Loucy (cell line): ENCODE data around the gene EVX2.

Experiments
- H2AFZ ChIP-seq: fragments of 200-600 bp; sonication (generic); 2 replicates; pipeline ENCODE4 v1.6.0; 2016; ENCODE audit warnings: antibody characterized with exemption, mild to moderate bottlenecking, low read length, moderate library complexity
- H3F3A ChIP-seq: fragments of 200-600 bp; 2 replicates; pipeline ENCODE4 v1.6.0; 2016; ENCODE audit warnings: antibody characterized with exemption, low read depth, mild to moderate bottlenecking
- H3K27me3 ChIP-seq: fragments of 200-600 bp; sonication (generic); 2 replicates; pipeline ENCODE4 v1.6.1; 2014; ENCODE audit warnings: low read length, mild to moderate bottlenecking; ENCODE audit not compliant: insufficient read depth, poor library complexity, severe bottlenecking
- H3K36me3 ChIP-seq: fragments of 200-600 bp; sonication (generic); 2 replicates; pipeline ENCODE4 v1.6.1; 2016; ENCODE audit warnings: low read length; ENCODE audit not compliant: insufficient read depth
- H3K4me1 ChIP-seq: fragments of 200-600 bp; sonication (generic); 2 replicates; pipeline ENCODE4 v1.5.1; 2014; ENCODE audit warnings: low read length, mild to moderate bottlenecking; ENCODE audit not compliant: insufficient read depth, poor library complexity, severe bottlenecking
- H3K4me2 ChIP-seq: fragments of 200-600 bp; sonication (generic); 2 replicates; pipeline ENCODE4 v1.6.0; 2014; ENCODE audit warnings: antibody characterized with exemption, low read length, low read depth, mild to moderate bottlenecking; ENCODE audit not compliant: poor library complexity, severe bottlenecking
- H3K4me3 ChIP-seq: fragments of 200-600 bp; sonication (generic); 2 replicates; pipeline ENCODE4 v1.5.1; 2014; ENCODE audit warnings: low read length, mild to moderate bottlenecking, mixed read lengths; ENCODE audit not compliant: poor library complexity, severe bottlenecking
- H3K79me2 ChIP-seq: fragments of 200-600 bp; sonication (generic); 2 replicates; pipeline ENCODE4 v1.6.1; 2014; ENCODE audit warnings: low read length; ENCODE audit not compliant: insufficient read depth
- H3K9ac ChIP-seq: fragments of 200-600 bp; sonication (generic); 2 replicates; pipeline ENCODE4 v1.6.0; 2014; ENCODE audit warnings: mild to moderate bottlenecking, low read depth, low read length, moderate library complexity; ENCODE audit not compliant: poor library complexity, severe bottlenecking
- H3K9me2 ChIP-seq: fragments of 200-600 bp; sonication (generic); replicated peaks from 2 replicates; pipeline ENCODE4 v1.6.1; 2016; ENCODE audit warnings: low read depth, low read length, mixed read lengths
- H3K9me3 ChIP-seq: fragments of 200-600 bp; sonication (generic); 2 replicates; pipeline ENCODE4 v1.6.1; 2014; ENCODE audit warnings: mild to moderate bottlenecking, antibody characterized with exemption, low read length, low read depth; ENCODE audit not compliant: insufficient read depth
- H4K20me1 ChIP-seq: fragments of 200-600 bp; sonication (generic); 2 replicates; pipeline ENCODE4 v1.6.0; 2014; ENCODE audit warnings: antibody characterized with exemption, low read length, mild to moderate bottlenecking; ENCODE audit not compliant: insufficient read depth, poor library complexity, severe bottlenecking
- CTCF ChIP-seq: fragments of 200-600 bp; sonication (generic); conservative IDR thresholded peaks from 2 replicates; pipeline ENCODE4 v1.5.1; 2014; ENCODE audit warnings: mild to moderate bottlenecking, antibody characterized with exemption, low read length
- EZH2phosphoT487 ChIP-seq: fragments of 200-600 bp; IDR thresholded peaks from 2 replicates; pipeline ENCODE4 v1.6.1; 2018; ENCODE audit warnings: antibody characterized with exemption, mild to moderate bottlenecking, moderate library complexity, borderline replicate concordance

Gene EVX2

GRCh38 chr2:176088937-176089842, 5.4 kb upstream of the EVX2 start:
- Histone ChIP-seq H3F3A (no peaks in the 10 kb centered on the region), H2AFZ (no peak overlapping the region), H3K4me1 (no peaks in the 10 kb centered on the region), H3K4me3 (no peak overlapping the region), H3K79me2 (no peaks in the 10 kb centered on the region), H3K36me3 (no peaks in the 10 kb centered on the region), H3K27me3 (no peaks in the 10 kb centered on the region), H3K9me3 (no peaks in the 10 kb centered on the region), H3K9me2 (no peaks in the 10 kb centered on the region), H4K20me1 (no peaks in the 10 kb centered on the region), H3K9ac (no peak overlapping the region), H3K4me2 (no peak overlapping the region)
- TF ChIP-seq EZH2phosphoT487, result no peak
- no peak for TF ChIP-seq CTCF

- no peak overlapping the region for H3K9ac ChIP-seq
- H4K20me1 ChIP-seq, result no peaks in the 10 kb centered on the region
- no peaks in the 10 kb centered on the region for H3K36me3 ChIP-seq
- no peaks in the 10 kb centered on the region for H3F3A ChIP-seq
- no peaks in the 10 kb centered on the region for H3K79me2 ChIP-seq
- no peaks in the 10 kb centered on the region for H3K27me3 ChIP-seq
- TF ChIP-seq CTCF (no peak; the same call in 1 of the 2 replicates), EZH2phosphoT487 (no peak)
- H3K4me2 ChIP-seq, result no peak overlapping the region
- no peaks in the 10 kb centered on the region for H3K4me1 ChIP-seq
- H2AFZ ChIP-seq, result no peak overlapping the region
- no peaks in the 10 kb centered on the region for H3K9me2 ChIP-seq
- H3K9me3 ChIP-seq, result no peaks in the 10 kb centered on the region
- H3K4me3 ChIP-seq, result no peak overlapping the region
These were observed 4.5 kb upstream of the EVX2 start for GRCh38 chr2:176088048-176088936.

- no peaks in the 10 kb centered on the region for H3K27me3 ChIP-seq
- no peaks in the 10 kb centered on the region for H3K9me3 ChIP-seq
- H3F3A ChIP-seq, result no peaks in the 10 kb centered on the region
- no peak overlapping the region for H3K4me3 ChIP-seq
- no peaks in the 10 kb centered on the region for H4K20me1 ChIP-seq
- no peaks in the 10 kb centered on the region for H3K4me1 ChIP-seq
- no peak overlapping the region for H3K9ac ChIP-seq
- no peak overlapping the region for H3K4me2 ChIP-seq
- TF ChIP-seq CTCF, result no peak
- no peak for TF ChIP-seq EZH2phosphoT487
- no peaks in the 10 kb centered on the region for H3K79me2 ChIP-seq
- no peak overlapping the region for H2AFZ ChIP-seq
- no peaks in the 10 kb centered on the region for H3K9me2 ChIP-seq
- H3K36me3 ChIP-seq, result no peaks in the 10 kb centered on the region
These were observed 3.7 kb upstream of the EVX2 start for GRCh38 chr2:176087330-176088047.
